DMS153 treated with DMSO at 0.1 percent for 48 hours (cell line): ENCODE results near the gene HYAL2.

Experiments
- DNase-seq: peaks from one replicate; lab custom pipeline; 2025; ENCODE audit not compliant: unreplicated experiment; lab: John Stamatoyannopoulos, UW

Gene HYAL2

DNA sequence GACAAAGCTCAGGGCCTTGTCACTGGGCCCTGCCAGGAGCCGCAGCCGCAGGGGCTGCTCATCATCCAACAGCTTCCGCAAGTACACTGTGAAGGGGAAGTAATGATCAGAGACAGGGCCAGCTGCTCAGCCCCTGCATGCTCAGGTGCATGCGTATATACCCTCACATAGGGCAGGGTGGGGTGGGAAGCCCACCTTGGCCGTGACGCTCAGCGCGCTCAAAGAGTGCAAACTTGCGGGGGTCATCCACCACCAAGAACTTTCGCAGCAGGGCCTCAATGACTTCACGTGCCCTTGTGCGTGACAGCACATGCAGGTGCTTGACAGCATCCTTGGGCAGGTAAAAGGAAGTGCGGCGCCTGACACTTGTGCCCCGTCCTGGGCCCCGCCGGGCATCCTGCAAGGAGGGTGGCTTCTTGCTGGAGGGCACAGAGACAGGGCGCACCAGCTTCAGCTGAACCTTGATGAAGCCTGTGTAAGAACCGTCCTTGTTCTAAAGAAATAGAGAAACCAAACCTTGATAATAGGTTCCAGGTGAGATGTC is 8.9 kb upstream of the HYAL2 start:
- DNase-seq = no peak

DNA sequence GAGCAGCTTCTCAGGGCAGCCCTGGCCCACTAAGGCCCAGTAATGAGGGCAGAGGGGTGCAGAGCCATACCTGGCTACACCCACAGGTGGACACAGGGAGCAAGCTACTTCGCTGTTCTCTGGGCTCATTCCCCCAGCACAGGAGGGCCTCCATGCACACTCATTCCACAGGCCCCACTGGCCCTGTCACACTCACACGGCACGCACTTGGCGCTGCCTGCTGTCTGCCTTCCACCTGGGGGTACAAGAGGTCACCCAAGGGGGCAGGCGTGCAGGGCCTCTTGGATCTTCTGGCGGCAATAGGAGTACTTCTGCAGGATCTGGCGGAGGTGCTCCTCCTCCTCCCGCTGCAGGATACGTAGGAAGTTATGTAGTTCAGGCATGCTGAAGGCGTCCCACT is 7.8 kb upstream of the HYAL2 start:
- no peak for DNase-seq

DNA sequence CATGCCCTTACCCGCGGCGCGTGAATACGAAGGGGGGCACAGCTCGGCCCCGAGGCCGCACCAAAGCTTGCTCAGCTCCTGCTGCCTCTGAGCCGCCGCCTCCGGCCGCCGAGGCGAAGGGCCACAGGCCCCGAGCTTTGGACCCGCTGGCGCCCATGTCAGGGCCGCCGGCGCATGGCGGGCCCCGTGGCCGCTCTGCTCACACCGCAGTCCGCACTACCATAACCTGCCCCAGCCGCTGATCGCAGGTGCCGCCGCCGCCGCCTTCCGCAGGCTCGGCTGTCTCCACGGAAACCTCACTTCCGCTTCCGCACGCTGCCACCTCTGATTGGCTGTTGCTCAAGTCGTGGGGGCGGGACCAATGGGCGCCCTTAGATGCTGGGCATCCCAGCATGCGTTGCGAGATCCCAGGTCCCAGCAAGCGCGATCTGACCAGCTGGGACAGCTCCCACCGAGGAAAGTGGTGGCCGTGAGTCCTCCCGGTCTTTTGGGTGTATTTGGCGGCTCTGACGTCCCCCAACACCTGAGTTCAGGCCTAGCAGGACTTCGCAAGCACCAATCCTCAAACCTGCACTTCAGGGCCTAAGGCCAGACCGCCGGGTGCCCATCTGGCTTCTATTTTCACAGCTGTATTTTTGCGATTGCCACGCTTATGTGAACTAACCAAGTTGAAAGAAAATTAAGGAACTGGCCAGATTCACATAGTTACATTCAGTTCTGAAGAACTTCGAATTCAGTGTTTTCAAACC is 5.6 kb upstream of the HYAL2 start, which contains the start of gene TUSC2:
TUSC2 (minus strand) TSS at position 281 of the 749 bp plus-strand sequence; CDS start at position 157, 124 bp downstream.
- peak; percentile 67 for DNase-seq

DNA sequence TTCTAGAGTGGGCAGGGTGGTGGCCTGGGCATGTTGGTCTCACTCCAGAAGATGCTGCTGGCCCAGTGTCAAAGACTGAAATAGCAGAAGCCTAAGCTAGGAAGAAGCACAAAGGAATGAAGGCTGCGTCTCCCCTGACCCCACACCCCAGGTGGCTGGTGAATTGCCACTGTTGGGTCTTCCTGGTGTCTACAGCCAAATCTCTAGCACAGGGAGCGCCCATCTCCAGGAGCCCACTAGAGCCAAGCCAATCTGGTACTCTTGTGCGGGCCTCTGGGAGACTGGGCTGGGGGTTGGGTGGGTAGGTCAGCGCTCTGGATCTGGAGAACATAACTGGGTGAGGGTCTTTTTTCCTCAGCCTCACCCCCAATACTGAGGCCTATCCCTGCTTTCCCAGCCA is 4.6 kb upstream of the HYAL2 start:
- DNase-seq = no peak

DNA sequence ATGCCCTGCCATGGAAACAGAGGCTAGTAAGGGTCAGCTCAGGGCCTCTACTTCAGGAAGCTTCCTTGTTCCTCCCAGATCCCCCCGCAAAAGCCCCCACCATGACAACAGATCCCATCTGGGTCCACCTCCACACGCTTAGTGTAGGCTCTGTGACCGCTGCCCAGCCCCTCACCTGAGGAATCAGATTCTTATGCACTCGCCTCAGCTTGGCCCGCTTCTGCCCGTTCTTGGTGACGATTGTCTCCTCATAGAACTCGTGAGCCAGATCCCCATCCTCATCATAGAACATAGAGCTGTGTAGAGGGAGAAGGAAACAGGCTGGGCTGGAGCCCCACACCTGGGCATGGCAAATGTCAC is 3.6 kb upstream of the HYAL2 start:
- DNase-seq = no peak

DNA sequence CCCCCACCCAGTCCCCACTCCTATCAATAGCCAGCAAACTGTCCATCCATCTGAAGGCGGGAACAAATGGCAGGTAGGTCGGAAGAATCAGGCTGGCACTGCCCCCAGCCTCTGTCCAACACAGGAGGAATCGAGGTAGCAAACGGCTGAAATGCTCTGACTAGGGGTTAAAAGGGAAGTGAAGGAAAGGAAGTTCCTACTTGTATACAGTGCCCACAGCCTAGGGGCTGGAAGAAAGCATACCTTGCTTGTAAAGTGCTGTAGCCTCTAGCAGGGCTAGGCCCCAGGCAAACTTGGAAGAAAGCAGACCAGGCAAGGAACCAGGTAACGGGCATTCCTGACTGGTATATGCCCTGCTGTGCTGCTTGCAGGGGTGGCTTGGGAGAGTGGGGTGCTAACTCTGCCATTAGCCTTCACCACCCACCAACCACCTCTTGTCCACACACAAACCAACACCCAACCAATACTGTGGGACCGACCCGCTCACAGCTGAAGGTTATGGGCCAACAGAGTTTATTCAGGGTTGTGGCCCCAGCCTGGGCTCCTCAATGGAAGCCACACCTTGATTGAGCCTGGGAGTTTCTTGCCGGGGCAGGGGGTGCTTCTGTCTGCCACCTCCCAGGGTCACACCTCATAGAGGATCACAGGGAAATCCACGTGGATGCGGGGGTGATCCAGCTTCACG is 3.1 kb upstream of the HYAL2 start:
- DNase-seq = no peak

DNA sequence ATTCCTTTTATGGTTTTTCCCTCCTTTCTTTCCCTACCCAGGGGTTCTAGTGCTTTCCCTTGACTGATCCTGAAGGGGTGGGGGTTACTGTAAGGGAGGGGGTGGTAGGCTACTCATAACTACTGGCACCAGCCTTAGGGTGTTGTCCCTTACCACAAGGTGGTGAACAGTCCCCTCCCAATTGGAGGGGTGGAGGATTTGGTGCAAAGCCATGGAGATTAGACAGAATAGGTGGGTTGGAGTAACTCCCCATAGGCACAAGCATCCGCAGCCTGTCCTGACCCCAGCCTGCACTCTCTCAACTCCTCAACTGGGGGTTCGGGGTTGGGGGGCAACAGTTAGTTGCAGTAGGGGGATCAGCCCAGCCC is 2.6 kb upstream of the HYAL2 start:
- no peak for DNase-seq

DNA sequence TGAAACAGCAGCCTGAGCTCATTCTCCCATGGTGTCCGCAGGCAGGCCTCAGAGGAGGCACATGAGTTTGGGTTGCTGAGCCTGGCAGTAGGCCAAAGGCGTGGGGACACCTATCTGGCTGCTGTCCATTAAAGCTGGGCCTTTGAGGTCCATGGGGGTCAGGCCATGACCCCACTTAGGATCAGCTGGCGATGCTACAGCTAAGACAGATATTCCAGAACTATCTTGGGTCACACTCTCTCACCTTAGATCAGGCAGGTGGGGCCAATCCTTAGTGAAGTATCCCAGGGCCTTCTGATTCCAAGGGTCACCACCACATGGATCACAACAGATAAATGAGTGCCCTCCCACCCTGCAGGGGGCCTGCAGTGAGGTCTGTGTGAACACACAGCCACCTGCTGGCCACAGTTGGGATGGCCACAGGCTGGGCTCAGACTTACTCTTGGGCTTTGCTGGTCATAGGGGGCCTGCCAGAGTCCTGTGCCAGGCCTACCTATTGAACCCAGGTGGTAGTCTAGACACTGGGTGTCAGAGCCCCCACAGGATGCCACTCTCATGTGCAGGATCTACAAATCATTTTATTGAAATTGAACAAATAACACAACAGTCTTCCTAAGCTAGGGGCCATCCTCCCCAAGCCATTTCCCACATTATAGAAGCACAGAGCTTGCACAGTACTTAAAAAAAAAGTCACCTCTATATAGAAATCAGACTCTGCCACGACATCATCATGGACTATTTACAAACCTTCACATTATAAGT is 2.0 kb upstream of the HYAL2 start:
- DNase-seq = no peak

DNA sequence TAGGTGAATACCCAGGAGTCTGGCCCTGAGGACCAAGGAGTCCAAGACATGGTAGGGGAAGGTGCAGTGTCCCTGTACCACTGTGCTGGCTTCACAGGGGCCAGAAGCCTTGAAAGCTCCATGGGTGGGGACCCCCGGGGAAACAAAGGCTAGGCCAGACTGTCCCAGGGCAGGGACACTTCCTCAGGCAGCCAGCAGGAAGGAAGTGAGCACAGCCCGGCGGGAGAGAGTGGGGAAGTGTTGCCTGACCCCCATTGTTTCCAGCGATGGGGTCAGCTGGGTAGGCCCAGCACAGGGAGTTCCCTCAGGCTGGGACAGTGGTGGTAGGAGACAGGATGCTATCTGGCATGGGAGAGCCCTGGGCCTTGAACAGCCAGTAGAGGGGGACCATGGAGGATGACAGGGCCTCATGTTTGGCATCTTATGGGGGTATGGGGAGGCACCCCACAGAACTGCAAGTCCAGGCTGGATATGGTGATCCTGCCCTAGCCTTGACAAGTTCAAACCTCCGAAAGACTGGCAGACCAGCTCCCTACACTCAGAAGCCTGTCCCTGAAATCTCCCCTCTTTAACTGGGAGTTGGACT is 1.2 kb upstream of the HYAL2 start:
- DNase-seq = no peak

DNA sequence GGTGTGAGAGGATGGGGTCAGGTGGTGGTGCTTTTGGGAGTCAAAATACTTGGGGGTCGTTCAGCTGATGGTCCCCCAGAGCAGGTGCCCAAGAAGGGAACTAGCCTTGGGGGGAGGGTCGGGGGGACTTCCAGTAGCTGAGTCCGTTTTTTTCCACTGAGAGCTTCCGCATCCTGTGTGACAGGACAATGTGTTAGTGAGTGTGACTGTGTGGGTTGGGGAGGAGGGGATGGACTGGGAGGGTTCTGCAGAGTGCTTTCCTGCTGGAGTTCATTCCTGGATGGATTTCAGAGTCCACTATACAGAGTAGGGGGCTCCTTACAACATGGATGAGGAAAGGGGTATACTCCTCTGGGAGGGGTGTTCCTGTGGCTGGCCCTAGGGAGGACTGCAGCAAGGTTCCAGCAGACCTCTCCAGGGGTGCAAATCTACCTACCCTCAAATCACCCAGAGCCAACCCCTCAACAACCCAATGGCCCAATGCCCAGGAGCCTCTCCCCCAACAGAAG is 601 bp upstream of the HYAL2 start:
- DNase-seq = peak; percentile 14

DNA sequence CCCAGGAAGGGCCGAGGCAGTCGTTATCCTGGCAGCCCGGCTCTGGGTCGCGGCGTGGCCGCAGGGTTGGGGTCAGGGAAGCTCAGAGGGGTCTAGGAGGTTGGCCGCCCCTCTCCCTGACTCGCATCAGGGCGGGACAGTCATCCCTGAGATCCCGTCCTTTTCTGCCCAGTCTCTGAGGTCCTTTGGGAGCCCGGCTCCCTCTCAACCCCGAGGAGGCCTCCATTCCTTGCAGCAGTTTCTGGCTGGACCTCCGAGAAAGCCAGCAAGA is 495 bp downstream of the HYAL2 start:
- no peak for DNase-seq

DNA sequence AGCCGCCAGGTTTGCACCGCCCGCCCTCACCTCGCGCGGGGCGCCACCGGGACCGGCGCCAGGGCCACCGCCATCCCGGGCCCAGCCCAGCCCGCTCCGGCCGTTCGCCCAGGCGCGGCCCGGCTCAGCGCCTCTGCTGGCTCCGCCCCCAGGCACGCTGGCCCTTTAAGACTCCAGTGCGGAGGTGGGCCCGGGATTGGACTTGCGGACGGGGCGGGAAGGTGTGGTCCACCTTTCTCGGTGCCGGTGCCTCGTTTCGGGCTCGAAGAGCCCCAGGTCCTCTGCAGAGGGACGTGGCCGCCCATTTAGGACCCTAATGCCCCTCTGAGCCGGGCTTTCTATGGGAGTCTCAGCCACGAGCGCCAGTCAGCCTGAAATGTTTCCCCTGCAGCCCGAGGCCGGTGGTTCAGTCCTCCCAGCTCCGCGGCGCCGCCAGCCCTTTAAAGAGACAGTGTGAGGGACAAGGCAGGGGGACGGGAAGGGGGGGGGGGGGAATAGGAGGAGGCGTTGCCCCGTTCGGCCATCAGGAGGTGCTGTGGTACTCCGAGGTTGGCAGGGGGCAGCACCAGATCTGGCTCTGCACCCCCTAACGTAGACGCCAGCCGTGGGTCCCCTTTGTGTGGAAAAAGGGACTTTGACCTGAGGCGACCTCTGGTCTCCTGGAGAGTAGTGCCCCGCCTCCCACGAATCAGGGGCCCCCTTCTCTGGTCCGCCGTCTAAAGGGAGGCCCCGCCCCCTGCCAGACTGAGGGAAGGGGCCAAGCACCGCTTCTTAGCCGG is 1.0 kb downstream of the HYAL2 start:
- peak; percentile 18 for DNase-seq

DNA sequence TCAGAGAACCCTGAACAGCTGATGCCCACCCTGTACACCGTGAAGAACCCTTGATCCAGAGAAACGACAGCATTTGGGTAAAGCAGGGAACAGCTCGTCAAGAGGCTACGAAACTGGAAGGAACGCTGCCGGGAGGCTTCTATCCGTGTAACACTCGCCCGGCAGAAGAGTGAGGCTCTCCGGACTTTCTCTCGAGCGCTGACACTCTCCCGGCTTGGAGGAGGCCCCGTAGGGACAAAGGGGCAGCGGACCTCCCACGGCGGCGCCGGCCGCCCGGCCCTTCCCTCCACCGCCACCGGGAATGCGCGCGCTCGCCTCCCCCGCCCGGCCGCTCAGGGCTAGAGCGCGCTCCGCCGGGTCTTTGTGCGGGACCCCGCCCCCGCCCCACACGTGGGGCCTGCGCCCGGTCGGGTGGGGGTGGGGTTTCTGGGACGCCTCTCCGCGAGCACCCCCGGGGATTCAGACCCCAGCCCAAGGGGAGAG is 1.7 kb downstream of the HYAL2 start:
- no peak for DNase-seq

DNA sequence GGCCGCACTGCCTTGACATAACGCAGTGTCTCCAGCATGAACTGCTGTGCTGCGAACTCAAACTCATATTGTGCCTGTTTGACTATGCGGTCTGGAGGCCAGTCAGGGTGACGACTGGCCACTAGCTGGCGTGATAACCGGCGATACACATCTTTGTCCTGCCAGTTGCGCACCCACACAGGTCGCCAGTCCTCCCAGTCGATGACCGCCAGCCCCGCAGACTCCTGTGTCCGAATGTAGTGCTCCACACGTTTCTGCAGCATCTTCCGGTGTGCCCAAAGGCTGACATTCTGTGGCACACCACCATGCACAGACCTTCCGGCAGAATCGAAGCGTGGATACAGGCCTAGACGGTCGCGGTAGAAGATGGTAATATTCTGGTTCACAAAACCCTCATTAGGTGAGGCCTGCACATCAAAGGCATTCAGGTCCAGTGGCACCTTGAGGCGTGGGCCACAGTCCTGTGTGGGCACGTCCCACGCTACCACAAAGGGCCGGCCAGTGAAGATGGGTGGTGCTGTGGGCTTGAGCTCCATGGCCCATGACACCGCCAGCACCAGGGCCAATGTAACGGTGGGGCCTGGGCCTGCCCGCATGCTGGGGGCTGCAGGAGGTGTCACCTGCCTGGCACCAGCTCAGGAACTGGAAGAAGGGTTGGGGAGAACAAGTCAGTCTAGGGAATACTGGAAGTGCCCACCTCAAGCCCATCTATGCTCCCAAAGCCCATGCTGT is 2.5 kb downstream of the HYAL2 start:
- DNase-seq = no peak

DNA sequence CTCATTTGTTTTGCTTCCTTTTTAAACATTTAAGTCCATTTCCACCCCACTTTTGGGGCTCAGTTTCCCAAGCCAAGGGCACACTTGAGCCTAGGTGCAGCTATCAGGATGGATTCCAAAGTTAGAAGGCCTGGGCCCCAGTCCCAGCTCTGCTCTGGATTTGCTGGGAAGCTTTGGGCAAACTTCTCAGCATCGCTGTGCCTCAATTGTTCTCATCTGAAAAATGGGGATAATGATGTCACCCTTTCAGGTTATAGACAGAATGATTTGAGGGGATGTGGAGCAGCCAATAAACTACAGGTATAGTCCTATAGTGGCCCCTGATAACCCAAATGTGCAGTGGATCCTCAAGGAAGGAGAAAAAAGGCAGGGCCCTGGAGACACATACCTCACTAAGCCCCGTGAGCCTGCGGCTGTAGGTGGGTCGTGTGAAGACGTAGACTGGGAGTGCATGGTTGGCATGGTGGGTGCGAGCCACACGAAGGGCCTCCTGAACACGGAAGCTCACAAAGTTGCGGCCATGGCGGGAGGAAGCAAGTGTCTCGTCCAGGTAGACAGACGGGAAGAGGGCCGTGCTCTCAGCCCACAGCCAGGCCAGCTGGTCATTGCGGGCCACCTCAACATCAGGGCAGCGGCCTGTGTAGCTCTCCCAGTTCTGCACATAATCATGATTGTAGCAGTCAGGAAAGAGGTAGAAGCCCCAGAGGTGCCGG is 3.2 kb downstream of the HYAL2 start:
- DNase-seq = no peak

DNA sequence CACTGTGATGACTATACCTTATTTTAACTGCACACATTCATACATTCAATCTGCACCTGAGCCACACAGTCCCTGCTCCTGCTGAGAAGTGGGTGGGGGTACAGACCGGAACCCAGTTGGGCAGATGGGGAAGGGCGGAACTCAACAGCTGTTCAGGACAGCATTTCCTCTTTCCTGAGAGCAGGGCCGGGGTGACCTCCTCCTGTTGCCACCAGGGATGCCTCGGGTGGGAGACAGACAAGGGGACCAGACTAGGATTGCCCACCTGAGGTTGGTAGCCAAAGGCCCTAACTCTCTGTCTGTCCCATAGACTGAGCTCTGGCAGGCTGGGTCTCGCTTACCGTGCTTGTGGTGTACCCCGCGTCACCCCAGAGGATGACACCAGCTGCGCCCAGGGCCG is 3.9 kb downstream of the HYAL2 start:
- DNase-seq = no peak

DNA sequence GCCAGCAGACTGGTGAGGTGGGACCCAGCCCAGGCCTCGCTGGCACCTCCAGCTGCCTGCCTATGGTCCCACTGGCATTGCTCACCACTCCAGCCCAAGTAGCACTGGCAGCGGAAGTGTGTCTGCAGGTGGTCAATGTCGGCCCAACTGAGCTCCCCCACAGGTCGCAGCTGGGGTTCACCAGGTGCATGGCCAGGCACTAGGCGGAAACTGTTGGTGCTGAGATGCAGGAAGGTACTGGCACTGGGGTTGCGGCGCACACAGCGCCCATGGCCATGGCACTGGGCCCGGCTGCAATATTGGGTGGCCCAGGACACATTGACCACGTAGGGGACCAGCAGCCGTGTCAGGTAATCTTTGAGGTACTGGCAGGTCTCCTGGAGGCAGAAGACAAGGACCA is 4.4 kb downstream of the HYAL2 start:
- DNase-seq = no peak

DNA sequence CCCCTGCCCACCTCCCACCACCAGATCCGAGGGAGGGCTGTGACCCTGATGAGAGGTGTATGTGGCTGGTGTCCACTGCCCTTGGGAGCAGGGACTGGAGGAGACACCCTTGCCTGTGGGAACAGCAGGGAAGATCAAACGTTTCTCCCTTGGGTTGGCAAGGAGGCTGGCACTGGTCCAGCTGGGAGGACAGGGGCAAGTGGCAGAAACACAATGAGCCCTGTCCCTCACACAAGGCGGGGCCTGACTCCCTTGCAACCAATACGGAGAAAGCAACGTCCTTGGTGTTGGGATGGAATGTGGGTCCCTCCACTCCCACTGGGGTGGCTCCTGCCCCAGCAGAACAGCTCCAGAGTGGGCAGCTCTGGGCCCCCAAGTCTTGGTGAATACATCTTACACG is 5.2 kb downstream of the HYAL2 start:
- no peak for DNase-seq

DNA sequence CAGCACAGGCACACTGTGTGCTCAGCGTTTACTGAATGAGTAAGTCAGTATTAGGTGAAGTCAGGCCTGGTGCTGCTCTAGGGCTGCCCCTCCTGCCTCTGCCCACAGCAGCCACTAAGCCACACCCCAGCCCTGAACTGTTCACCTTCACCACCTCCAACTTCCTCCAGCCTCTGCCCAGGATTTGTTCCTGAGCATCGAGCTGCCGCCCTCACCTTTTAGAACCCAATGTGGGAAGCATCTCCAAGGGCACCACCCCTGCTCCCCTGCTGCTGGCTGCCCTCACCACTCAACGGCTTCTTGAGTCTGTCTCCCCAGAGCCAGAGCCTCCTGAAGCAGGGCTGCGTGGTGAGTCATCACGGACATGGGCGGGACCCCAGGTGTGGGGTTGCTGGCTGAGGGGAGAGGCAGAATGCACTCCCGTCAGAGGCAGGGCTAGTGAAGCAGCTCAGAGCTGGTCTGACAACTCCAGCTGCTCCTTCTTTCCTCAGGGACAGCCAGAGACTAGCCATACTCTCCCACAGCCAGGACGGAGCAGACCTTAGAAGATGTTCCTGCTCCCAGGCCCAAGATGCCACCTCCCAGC is 5.8 kb downstream of the HYAL2 start:
- no peak for DNase-seq
